K562 (cell line): ENCODE results near the gene FKRP. TPM values are rescaled to one million over a fixed set of nuclear protein-coding genes. Genes with fewer than 3 reads are reported as not detected.
A peak's percentile ranks its signal among the peaks of the same experiment; 100 is the strongest.

Source experiments
- ATAC-seq: fragments of 200-7000 bp; cut with Tn5 transposase; 3 replicates; pipeline ENCODE4 v1.9.1; 2020; ENCODE audit warnings: moderate library complexity
- BruUV-seq: library from RNA; stranded (reverse); fragments of 400-500 nt; replicated peaks from 2 replicates; lab custom pipeline; 2021; lab: Mats Ljungman, UMichigan
- CTCF ChIA-PET: fragments of 300-600 bp; formaldehyde crosslinking; extraction: SDS; loops from one replicate; lab custom pipeline; 2021; ENCODE audit warnings: low intra/inter-chr PET ratio; lab: Yijun Ruan, JAX
- POLR2A ChIA-PET: fragments of 300-600, 350-650 bp; sonication (Branson Sonifier 250); formaldehyde crosslinking; extraction: SDS; loops from one replicate; lab custom pipeline; 2021; ENCODE audit warnings: antibody characterized with exemption, inconsistent platforms; lab: Yijun Ruan, JAX
- DNase-seq, 4 experiments: peaks; one replicate each; pipeline versions ENCODE4 v3.0.0 to v3.0.0-alpha.2; 2011 to 2018; ENCODE audit warnings: low spot score in 3 of 4, mixed read lengths in 3 of 4; ENCODE audit errors: extremely low read depth in 1 of 4
- FAIRE-seq: peaks from 2 replicates; lab custom pipeline; 2011; peaks lifted over from hg19 to GRCh38; lab: Jason Lieb, UNC
- H2AFZ ChIP-seq: 2 replicates; pipeline ENCODE4 v1.6.0; 2011; ENCODE audit warnings: low read depth, low read length, control low read depth, inconsistent platforms
- H3K27ac ChIP-seq: fragments of 200-600 bp; 3 replicates; pipeline ENCODE4 v1.8.0; 2011; ENCODE audit warnings: low read depth, mild to moderate bottlenecking, control low read depth, inconsistent platforms, low read length, moderate library complexity, mixed read lengths; ENCODE audit errors: extremely low read depth
- H3K27me3 ChIP-seq, 2 experiments: fragments of 300-600 bp in 1 of 2; 2 replicates in 1 of 2; 3 replicates in 1 of 2; pipeline versions ENCODE4 v1.6.0 to v1.8.0; 2011; ENCODE audit warnings: inconsistent platforms in 2 of 2, low read length in 2 of 2, mild to moderate bottlenecking in 1 of 2, mixed read lengths in 1 of 2, moderate library complexity in 1 of 2; ENCODE audit not compliant: control insufficient read depth in 2 of 2, insufficient read depth in 2 of 2
- H3K36me3 ChIP-seq: fragments of 300-600 bp; 3 replicates; pipeline ENCODE4 v1.8.0; 2011; ENCODE audit warnings: mild to moderate bottlenecking, low read length, inconsistent platforms; ENCODE audit not compliant: control insufficient read depth, insufficient read depth
- H3K4me1 ChIP-seq, 2 experiments: fragments of 200-600 bp in 1 of 2; replicated peaks in 1 of 2; 2 replicates in 1 of 2; 3 replicates in 1 of 2; pipeline versions ENCODE4 v1.5.1 to v1.8.0; 2011; ENCODE audit warnings: inconsistent platforms in 2 of 2, low read length in 2 of 2, mild to moderate bottlenecking in 1 of 2, mixed read lengths in 1 of 2, moderate library complexity in 1 of 2; ENCODE audit not compliant: control insufficient read depth in 2 of 2, insufficient read depth in 2 of 2
- H3K4me2 ChIP-seq: 2 replicates; pipeline ENCODE4 v1.6.1; 2011; ENCODE audit warnings: low read length, control low read depth, inconsistent platforms, mixed read lengths; ENCODE audit not compliant: insufficient read depth
- H3K4me3 ChIP-seq: fragments of 200-600 bp; sonication (generic), shearing (Covaris generic); 2 replicates; pipeline ENCODE4 v1.5.1; 2016; ENCODE audit warnings: control low read depth, inconsistent platforms
- H3K79me2 ChIP-seq: fragments of 200-600 bp; 3 replicates; pipeline ENCODE4 v1.8.0; 2011; ENCODE audit warnings: low read length, inconsistent platforms; ENCODE audit not compliant: control insufficient read depth, insufficient read depth
- H3K9ac ChIP-seq, 2 experiments: 2 replicates each; pipeline versions ENCODE4 v1.6.0 to v1.6.1; 2011; ENCODE audit warnings: low read depth in 2 of 2, low read length in 2 of 2, control low read depth in 1 of 2, inconsistent platforms in 1 of 2, mild to moderate bottlenecking in 1 of 2, mixed read lengths in 1 of 2; ENCODE audit not compliant: insufficient read depth in 1 of 2
- H3K9me1 ChIP-seq: one replicate; pipeline ENCODE4 v1.6.0; 2011; ENCODE audit warnings: inconsistent platforms, mild to moderate bottlenecking, low read length, moderate library complexity; ENCODE audit not compliant: control insufficient read depth, insufficient read depth
- H3K9me3 ChIP-seq: replicated peaks from 2 replicates; pipeline ENCODE4 v1.5.1; 2011; ENCODE audit warnings: low read depth, low read length, inconsistent platforms; ENCODE audit not compliant: control insufficient read depth, insufficient read depth
- H4K20me1 ChIP-seq: replicated peaks from 2 replicates; pipeline ENCODE4 v1.6.1; 2011; ENCODE audit warnings: low read length, inconsistent platforms, mixed read lengths; ENCODE audit not compliant: control insufficient read depth, insufficient read depth
- ARID3B ChIP-seq: fragments of 250-450 bp; sonication (Bioruptor Pico); IDR thresholded peaks from 2 replicates; pipeline ENCODE4 v1.4.0; 2020; ENCODE audit warnings: borderline replicate concordance
- IRF9 ChIP-seq: fragments of 450-650 bp; IDR thresholded peaks from 2 replicates; pipeline ENCODE4 v1.6.1; 2016; ENCODE audit warnings: missing biosample characterization, missing genetic modification characterization
- NKRF ChIP-seq: fragments of 450-650 bp; IDR thresholded peaks from 2 replicates; pipeline ENCODE4 v1.6.1; 2016; ENCODE audit warnings: borderline replicate concordance
- NRF1 ChIP-seq, 2 experiments: fragments of 450-650 bp; IDR thresholded peaks in 1 of 2; conservative IDR thresholded peaks in 1 of 2; 2 replicates each; pipeline ENCODE4 v1.6.1; 2014; ENCODE audit warnings: mild to moderate bottlenecking in 2 of 2
- SMARCB1 ChIP-seq: IDR thresholded peaks from 2 replicates; pipeline ENCODE4 v1.6.1; 2011; ENCODE audit warnings: improper control_type of control experiment, low read depth; ENCODE audit not compliant: insufficient read length
- ZNF121 ChIP-seq: sonication (generic); formaldehyde crosslinking; conservative IDR thresholded peaks from 2 replicates; pipeline ENCODE4 v1.8.0; 2022; ENCODE audit warnings: missing genetic modification reagents
- ZNF717 ChIP-seq: fragments of 250-450 bp; sonication (Bioruptor Pico); IDR thresholded peaks from 2 replicates; pipeline ENCODE4 v1.5.0; 2021
- ZNF77 ChIP-seq: fragments of 250-450 bp; sonication (Bioruptor Pico); IDR thresholded peaks from 2 replicates; pipeline ENCODE4 v1.5.0; 2020
- WGBS: fragments of 100-300 bp; shearing (Covaris generic); methylation state at CpG from one replicate; pipeline ENCODE4 v1.1.6; 2016; ENCODE audit warnings: low coverage, mixed read lengths; ENCODE audit not compliant: insufficient coverage; ENCODE audit errors: missing lambda C conversion rate; 5-methylcytosine and 5-hydroxymethylcytosine counted together
- in situ Hi-C: fragments of 300-500 bp; cut with MboI; formaldehyde crosslinking; loops from 4 replicates; pipeline ENCODE4 v1.15.0; 2018; ENCODE audit warnings: inconsistent platforms, mixed read lengths
- intact Hi-C: fragments of 100-400 bp; cut with micrococcal nuclease; formaldehyde crosslinking; loops from 2 replicates; pipeline ENCODE4 v1.14.2; 2022
- polyA plus RNA-seq, 8 experiments: library from polyadenylated mRNA; depleted of rRNA in 4 of 8; stranded (reverse) in 5 of 8; unstranded in 3 of 8; fragments of >200 nt; fragmentation: Nextera tagmentation in 2 of 8; fragmentation: Illumina TruSeq in 1 of 8; extraction: Ambion mirVana in 2 of 8; extraction: Trizol in 1 of 8; gene quantifications; 2 replicates each; pipeline versions ENCODE4 v1.2.1 to v1.2.3, GENCODE V29; 2011 to 2014; ENCODE audit warnings: inconsistent platforms in 1 of 8, missing spikeins in 1 of 8
- total RNA-seq, 7 experiments: library from RNA; depleted of rRNA in 6 of 7; stranded (reverse); fragments of >200 nt in 6 of 7; fragmentation: Illumina TruSeq in 2 of 7; extraction: Trizol in 2 of 7; gene quantifications; 2 replicates each; pipeline versions ENCODE4 v1.2.1 to v1.2.3, GENCODE V29; 2011 to 2021; ENCODE audit warnings: low replicate concordance in 1 of 7
- TF ChIP-seq, protein P1 (sequence below): sonication (generic); formaldehyde crosslinking; IDR thresholded peaks from 2 replicates; pipeline ENCODE4 v1.9.0; 2022; ENCODE audit warnings: mild to moderate bottlenecking, missing genetic modification reagents
- TF ChIP-seq, protein P2 (sequence below), 2 experiments: fragments of 450-650 bp in 1 of 2; IDR thresholded peaks; 2 replicates each; pipeline ENCODE4 v1.6.1; 2011 to 2017; ENCODE audit warnings: low read depth in 2 of 2, antibody characterized with exemption in 1 of 2, borderline replicate concordance in 1 of 2, low read length in 1 of 2, mild to moderate bottlenecking in 1 of 2, mixed read lengths in 1 of 2; ENCODE audit not compliant: control insufficient read depth in 1 of 2
- TF ChIP-seq, protein P3 (sequence below): fragments of 450-650 bp; formaldehyde crosslinking; IDR thresholded peaks from 2 replicates; pipeline ENCODE4 v1.4.0; 2020; ENCODE audit warnings: mild to moderate bottlenecking, mixed read lengths

Gene FKRP
- total and polyA plus RNA-seq, 9 of the 15 experiments (the other 6 are each of a cell fraction or from before 2014, with no cell fraction given) = 0.68 to 16.1 (median 6.5) TPM

DNA sequence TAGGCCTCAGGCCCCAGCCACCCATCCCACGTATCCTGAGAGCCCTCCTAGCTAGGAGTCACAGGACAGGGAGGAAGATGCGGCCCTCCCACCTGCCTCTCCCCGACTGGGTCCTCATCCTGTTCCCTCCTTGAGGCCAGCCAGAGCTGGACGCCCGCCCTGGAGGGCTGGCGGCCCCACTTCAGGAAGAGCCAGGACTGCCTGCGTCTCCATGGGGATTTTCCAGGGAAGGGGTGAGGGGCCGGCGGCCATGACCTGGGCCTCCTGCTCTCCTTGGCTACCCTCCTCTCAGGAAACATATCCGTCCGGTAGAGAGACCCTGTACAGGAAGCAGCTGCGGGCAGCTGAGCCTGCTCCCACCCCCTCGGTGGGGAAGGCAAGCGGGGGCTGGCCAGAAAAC is 17.6 kb upstream of the FKRP start:
- in situ Hi-C loops (no loop called here), intact Hi-C loops (no loop called here)
- Histone ChIP-seq H3K27me3 (no peaks in the 10 kb centered on the region), H3K9me1 (peaks cover 8% of the 10 kb centered on the region), H3K27ac (no peak overlapping the region), H3K36me3 (peaks cover 98% of the 10 kb centered on the region), H2AFZ (no peak overlapping the region), H3K4me1 (peaks cover 26 to 70% of the 10 kb centered on the region in 2 experiments), H3K9me3 (no peaks in the 10 kb centered on the region), H3K9ac (peak overlapping the region in 1 of 2 experiments; percentile 21; a peak in 1 of 4 replicates), H3K4me3 (no peak overlapping the region), H3K79me2 (peaks cover 49% of the 10 kb centered on the region), H4K20me1 (peaks cover 39% of the 10 kb centered on the region), H3K4me2 (no peak overlapping the region)
- DNase-seq (no peak), FAIRE-seq (no peak), ATAC-seq (no peak)
- no TSS peak for BruUV-seq
- ChIA-PET CTCF (interaction anchor here (2.1 kb wide), 1 partner anchor 24 kb away, joined by 12 read pairs; no protein-coding TSS in a partner anchor), POLR2A (interaction anchor here (1.0 to 2.6 kb wide), 5 partner anchors 9 to 29 kb away, joined by 3 to 10 read pairs (median 7); no protein-coding TSS in a partner anchor)
- WGBS = 90% methylated on average over 7 of the region's 14 CpGs
- TF ChIP-seq NKRF = no peak
- TF ChIP-seq ZNF717 (CRISPR knock-in tag) = no peak
- TF ChIP-seq ZNF121 = no peak
- TF ChIP-seq, protein P1, sequence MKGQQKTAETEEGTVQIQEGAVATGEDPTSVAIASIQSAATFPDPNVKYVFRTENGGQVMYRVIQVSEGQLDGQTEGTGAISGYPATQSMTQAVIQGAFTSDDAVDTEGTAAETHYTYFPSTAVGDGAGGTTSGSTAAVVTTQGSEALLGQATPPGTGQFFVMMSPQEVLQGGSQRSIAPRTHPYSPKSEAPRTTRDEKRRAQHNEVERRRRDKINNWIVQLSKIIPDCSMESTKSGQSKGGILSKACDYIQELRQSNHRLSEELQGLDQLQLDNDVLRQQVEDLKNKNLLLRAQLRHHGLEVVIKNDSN = no peak
- TF ChIP-seq IRF9 (tag) = no peak
- no peak for TF ChIP-seq ZNF77 (CRISPR knock-in tag)
- TF ChIP-seq, protein P2, sequence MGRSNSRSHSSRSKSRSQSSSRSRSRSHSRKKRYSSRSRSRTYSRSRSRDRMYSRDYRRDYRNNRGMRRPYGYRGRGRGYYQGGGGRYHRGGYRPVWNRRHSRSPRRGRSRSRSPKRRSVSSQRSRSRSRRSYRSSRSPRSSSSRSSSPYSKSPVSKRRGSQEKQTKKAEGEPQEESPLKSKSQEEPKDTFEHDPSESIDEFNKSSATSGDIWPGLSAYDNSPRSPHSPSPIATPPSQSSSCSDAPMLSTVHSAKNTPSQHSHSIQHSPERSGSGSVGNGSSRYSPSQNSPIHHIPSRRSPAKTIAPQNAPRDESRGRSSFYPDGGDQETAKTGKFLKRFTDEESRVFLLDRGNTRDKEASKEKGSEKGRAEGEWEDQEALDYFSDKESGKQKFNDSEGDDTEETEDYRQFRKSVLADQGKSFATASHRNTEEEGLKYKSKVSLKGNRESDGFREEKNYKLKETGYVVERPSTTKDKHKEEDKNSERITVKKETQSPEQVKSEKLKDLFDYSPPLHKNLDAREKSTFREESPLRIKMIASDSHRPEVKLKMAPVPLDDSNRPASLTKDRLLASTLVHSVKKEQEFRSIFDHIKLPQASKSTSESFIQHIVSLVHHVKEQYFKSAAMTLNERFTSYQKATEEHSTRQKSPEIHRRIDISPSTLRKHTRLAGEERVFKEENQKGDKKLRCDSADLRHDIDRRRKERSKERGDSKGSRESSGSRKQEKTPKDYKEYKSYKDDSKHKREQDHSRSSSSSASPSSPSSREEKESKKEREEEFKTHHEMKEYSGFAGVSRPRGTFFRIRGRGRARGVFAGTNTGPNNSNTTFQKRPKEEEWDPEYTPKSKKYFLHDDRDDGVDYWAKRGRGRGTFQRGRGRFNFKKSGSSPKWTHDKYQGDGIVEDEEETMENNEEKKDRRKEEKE (IDR thresholded peaks at IDR 0.05; ENCODE audit: borderline replicate concordance in 1 of 2, control insufficient read depth in 1 of 2, low read depth in 2 of 2, low read length in 1 of 2) = no peak
- TF ChIP-seq NRF1 (conservative IDR thresholded peaks at IDR 0.05 in 1 of 2, IDR thresholded peaks at IDR 0.05 in 1 of 2) = no peak
- no peak for TF ChIP-seq ARID3B
- no peak for TF ChIP-seq SMARCB1
- TF ChIP-seq, protein P3, sequence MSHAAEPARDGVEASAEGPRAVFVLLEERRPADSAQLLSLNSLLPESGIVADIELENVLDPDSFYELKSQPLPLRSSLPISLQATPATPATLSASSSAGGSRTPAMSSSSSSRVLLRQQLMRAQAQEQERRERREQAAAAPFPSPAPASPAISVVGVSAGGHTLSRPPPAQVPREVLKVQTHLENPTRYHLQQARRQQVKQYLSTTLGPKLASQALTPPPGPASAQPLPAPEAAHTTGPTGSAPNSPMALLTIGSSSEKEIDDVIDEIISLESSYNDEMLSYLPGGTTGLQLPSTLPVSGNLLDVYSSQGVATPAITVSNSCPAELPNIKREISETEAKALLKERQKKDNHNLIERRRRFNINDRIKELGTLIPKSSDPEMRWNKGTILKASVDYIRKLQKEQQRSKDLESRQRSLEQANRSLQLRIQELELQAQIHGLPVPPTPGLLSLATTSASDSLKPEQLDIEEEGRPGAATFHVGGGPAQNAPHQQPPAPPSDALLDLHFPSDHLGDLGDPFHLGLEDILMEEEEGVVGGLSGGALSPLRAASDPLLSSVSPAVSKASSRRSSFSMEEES = no peak
